GM21576 (cell line): ENCODE data around the gene R3HCC1L.

Experiments used
- ATAC-seq: cut with Tn5 transposase; IDR thresholded peaks from one replicate; pipeline ENCODE4 v1.9.1; 2021; ENCODE audit warnings: mild to moderate bottlenecking, moderate library complexity; ENCODE audit not compliant: unreplicated experiment

Gene R3HCC1L

DNA sequence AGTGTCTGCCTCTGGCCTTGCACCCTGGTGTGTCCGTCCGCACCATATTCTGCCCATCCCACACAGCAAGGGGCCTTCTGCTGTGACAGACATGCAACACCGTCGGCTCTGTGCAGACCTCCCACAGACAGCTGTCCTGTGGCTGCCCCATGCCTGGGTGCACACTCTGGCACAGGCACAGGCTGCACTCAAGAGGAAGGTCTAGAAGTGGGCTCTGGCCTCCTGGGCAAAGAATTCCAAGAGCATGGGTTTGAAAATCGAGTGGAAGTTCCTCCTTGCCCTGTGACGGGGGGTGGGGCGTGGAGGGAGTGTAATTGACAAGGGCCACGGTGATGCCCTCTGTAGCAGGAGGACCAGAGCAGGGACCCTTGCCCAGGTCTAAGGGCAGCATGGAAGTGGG is 137.8 kb downstream of the R3HCC1L start:
- no peak for ATAC-seq

DNA sequence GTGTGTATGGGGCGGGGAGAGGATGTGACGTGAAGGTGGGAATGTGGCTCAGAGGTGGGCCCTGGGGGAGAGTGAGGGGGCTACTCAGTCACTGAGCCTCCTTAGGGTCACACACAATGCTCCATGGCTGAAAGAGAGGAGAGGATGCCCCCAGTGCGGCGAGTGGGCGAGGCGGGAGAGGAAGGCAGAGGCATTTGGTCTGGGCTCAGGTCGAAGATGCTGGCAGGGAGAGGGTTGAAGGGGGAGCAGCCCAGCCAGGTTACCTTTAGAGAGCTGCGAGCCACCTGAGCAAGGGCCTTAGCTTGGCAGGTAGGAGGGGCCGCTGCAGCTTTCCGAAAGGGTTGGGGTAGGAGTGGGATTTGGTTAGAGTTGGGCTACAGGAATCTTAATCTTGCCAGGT is 138.2 kb downstream of the R3HCC1L start:
- ATAC-seq: no peak

DNA sequence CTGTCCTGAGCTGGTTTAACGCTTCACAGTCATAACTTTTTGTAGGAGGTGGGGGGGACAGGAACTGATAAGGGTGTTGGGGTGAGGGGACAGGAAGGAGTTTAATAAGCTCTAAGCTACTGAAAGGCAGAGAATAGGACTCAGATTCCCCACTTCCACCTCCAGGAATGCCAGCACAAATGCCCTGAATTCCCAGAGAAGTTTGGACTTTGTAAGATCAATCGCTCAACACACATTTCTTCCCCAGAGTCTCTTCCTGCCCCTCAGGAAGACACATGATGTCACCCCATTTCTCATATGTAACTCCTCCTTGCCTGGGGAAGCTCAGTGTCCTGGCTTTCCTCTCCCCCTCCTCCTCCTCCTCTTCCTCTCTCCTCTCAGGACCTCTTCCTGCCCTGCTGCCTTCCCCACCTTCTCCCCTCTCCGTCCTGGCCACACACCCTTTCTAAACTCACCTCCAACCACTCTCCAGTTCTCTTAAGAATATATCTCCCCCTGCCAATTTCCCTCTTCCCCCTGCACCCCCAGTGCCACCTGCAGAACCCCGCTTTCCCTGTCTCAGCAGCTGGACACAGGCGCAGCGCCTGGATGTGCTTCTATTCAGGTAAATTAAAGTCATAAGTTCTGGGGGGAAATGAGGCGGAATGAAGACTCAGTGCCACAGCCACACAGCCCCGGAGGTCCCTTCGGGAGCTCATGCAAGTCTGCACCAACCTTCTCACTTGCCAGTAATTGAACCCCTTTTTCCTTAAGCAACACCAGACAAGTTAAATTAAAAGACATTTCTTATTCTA is 138.8 kb downstream of the R3HCC1L start:
- no peak for ATAC-seq

DNA sequence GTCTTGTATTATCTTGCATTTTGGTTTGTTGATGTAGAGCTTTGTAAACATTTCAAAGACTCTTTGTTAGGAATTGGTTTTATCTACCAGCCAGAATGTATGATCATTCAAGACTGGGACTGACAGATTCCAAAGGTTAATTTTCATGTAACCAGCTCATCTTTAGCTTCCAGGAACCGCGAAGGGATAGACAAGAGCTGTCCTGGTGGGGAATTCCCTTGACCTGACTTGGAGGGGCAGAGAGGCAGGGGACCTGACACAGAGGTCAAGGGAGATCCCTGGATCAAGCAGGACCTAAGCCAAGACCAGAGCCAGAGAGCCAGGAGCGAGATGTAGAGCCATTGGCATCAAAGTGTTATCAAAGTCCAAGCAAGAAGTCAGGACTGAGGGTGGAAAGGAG is 140.1 kb downstream of the R3HCC1L start:
- no peak for ATAC-seq

DNA sequence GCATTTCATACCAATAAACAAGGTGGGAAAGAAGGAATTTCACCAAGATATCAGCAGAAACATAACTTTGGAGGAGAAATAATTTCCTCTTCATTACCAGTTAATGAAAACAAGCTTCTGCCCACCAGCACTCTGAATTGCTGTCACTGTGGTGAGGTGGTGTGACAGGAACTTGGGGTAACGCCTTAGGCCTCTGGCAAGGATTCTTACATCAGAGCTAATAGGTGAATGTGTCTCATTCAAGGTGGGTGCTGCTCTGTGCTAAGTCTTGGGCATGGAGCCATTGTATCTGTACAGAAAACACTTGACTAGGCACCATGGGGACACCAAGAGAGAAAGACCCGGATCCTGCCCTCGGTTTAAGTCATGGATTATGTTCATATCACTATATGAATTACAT is 141.9 kb downstream of the R3HCC1L start:
- no peak for ATAC-seq

DNA sequence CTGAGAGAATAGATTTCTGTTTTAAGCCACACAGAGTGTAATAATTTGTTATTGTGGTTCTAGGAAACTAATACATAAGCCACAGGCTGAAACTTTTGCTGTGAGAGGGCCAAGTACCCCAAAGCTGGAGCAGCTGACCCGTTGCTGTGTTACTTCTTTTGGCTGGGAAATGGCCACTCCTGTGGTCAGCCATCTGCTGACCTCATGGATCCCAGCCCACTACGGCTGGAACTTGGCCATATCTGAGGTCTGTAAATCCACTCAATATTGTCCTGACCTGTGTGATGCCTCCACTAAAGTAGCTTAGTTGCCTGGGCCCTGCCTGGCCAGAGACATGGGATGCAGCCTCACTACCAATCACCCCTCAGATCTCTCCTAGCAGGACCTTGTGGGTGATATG is 151.0 kb downstream of the R3HCC1L start:
- ATAC-seq: no peak

DNA sequence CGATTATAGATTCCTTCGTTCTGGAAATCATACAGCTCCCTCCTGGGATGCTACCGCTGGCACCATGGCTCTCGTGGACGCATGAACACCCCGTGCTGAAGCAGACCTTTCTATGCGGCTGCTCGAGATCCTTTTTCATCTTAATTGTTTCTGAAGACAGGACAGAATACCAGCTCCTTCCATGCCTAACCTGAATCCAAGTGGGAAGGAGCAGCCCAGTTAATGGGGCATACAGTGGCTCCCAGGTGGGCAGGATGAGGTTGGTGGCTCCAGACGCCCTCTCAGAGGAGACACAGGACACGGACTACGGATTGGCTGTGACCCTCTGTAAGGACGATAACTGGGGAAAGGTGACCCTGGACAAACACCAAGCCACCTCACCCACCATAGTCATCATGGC is 152.0 kb downstream of the R3HCC1L start:
- no peak for ATAC-seq

DNA sequence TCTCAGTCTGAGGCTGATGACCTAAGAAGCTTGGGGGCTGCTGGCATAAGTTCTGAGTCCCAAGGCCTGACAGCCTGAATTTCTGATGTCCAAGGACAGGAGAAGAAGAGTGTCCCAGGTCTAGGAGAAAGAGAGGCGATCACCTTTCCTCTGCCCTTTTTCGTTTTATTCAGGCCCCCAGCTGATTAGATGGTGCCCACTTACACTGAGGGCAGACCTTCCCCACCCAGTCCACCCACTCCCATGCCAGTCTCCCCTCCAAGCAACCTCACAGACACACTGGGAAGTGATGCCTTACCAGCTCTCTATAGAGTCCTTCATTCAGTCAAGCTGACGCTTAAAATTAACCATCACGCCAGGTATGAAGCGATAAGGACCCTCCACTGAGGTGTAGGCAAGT is 152.9 kb downstream of the R3HCC1L start:
- ATAC-seq: no peak

DNA sequence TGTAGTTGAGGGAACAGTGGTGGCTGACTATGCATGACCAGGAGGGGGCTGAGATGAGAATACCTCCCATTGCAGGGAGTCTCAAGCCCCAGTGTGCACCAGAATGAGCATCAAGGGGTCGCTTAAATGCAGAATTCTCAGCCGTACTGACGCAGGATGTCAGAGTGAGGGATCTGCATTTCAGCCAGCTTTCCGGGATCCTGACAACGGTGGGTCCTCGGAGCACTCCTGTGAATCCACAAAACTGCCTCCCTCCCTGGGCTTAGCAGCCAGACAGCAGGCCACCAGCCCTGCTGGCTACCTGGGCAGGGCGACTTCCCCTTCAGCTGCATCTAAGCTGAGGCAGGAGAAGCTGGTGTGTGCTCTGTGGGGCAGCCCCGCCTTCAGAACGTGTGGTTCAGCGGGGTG is 155.3 kb downstream of the R3HCC1L start:
- no peak for ATAC-seq

DNA sequence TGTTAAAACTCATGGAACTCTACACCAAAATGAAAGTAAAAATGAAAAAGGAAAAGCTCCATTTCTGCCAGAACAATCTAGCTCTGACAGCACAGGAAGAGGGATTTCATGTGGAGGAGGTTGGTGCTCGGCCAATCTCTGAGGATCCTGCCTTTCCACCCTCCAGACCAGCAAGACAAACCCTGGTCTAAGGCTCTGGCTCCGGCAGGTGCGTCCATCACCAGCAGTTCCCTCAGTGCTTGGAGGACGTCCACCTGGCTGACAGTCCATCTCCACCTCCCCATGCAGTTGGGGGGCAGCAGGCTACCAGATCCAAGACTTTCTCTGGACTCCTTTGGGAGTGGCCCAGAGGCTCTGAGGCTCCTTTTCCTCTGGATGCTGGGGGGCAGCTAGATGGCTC is 158.5 kb downstream of the R3HCC1L start:
- ATAC-seq: no peak

DNA sequence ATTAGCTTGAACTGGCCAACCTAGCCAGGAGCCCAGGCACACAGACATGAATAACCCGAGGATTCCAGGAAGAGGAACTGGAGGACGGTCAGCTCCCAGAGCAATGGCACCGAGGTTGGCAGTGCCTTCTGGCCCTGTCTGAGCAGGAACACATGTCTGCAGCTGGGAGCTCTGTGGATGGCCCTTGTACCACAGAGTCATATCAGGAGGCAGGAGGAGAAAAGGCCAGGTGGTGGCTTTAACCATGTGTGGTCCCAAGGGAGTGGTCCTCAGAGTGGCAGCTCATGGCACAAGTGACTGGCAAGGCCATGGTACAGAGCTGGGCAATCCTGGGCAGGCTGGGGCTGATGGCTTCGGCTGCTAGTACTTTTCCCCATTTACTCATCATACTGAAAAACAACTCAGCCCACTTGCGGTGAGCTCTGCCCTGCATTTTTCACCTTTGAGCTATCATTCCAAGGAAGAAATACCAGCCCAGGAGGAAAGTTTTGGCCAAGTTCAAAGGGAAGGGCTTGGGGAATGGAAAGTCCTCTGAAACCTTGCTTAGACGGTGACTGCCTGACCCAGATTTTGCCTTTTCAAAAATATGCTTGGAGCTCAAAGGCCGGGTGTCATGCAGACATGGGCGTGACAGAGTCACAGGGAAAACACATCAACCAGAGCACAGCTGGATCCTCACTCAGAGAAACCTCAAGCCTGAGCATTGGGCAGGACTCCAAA is 159.3 kb downstream of the R3HCC1L start:
- no peak for ATAC-seq

DNA sequence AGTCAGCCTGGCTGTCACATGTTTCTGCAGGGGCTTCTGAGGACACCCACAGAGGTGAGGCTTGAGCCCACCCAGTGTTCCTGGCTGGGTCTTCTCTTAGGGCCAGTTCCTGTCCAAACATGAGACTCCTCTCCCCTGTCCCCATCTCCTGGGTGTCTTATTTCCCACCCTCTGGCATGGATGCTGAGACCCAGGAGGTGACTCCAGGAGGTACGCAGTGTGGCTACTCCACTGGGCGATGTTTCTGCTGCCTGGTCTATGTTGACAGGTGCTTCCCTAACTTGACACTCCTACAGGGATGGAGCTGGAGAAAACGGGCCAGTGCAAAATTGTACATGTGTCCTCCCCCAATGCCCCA is 159.8 kb downstream of the R3HCC1L start:
- ATAC-seq: no peak
